Thyroid gland (tissue), 4 donors: ENCODE measurements around the gene JMJD1C.

Experiments used
- POLR2A ChIP-seq, 2 donors: fragments of 450-650 bp; IDR thresholded peaks; one replicate each; pipeline ENCODE4 v1.6.1; 2017; ENCODE audit warnings: antibody characterized with exemption in 2 of 2, mild to moderate bottlenecking in 2 of 2, moderate library complexity in 1 of 2
- TF ChIP-seq, protein P1 (sequence below), 6 experiments: fragments of 200-600 bp in 3 of 6; fragments of 450-650 bp in 3 of 6; sonication (generic) in 3 of 6; IDR thresholded peaks; one replicate each; pipeline ENCODE4 v1.5.1; 2016 to 2019; ENCODE audit warnings: antibody characterized with exemption in 6 of 6, mild to moderate bottlenecking in 2 of 6, inconsistent platforms in 1 of 6, moderate library complexity in 1 of 6

DNA sequence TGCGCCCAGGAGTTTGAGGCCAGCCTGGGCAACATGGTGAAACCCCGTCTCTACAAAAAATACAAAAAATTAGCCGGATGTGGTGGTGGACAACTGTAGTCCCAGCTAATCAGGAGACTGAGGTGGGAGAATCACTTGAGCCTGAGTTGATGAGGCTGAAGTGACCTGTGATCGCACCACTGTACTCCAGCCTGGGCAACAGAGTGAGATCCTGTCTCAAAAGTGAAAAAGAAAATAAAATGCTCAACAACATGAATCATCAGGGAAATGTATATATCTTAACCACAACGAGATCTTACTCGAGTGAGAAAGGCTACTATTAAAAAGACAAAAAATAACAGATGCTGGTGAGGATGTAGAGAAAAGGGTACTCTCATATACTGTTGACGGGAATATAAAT lies 72.7 kb downstream of the JMJD1C start:
- TF ChIP-seq, protein P1, sequence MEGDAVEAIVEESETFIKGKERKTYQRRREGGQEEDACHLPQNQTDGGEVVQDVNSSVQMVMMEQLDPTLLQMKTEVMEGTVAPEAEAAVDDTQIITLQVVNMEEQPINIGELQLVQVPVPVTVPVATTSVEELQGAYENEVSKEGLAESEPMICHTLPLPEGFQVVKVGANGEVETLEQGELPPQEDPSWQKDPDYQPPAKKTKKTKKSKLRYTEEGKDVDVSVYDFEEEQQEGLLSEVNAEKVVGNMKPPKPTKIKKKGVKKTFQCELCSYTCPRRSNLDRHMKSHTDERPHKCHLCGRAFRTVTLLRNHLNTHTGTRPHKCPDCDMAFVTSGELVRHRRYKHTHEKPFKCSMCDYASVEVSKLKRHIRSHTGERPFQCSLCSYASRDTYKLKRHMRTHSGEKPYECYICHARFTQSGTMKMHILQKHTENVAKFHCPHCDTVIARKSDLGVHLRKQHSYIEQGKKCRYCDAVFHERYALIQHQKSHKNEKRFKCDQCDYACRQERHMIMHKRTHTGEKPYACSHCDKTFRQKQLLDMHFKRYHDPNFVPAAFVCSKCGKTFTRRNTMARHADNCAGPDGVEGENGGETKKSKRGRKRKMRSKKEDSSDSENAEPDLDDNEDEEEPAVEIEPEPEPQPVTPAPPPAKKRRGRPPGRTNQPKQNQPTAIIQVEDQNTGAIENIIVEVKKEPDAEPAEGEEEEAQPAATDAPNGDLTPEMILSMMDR (IDR thresholded peaks at IDR 0.05), result no peak
- no peak for TF ChIP-seq POLR2A (IDR thresholded peaks at IDR 0.05)
